H9 (cell line): Measurements from ENCODE around the gene AFAP1L1. TPM values are rescaled to one million over a fixed set of nuclear protein-coding genes. Genes with fewer than 3 reads are reported as not detected.

Source experiments
- DNase-seq: peaks from one replicate; pipeline ENCODE4 v3.0.0-alpha.2; 2017
- H2AFZ ChIP-seq: one replicate; pipeline ENCODE4 v1.6.1; 2013; ENCODE audit warnings: mild to moderate bottlenecking, low read length, control low read depth, moderate library complexity
- H2AK5ac ChIP-seq: 2 replicates; pipeline ENCODE4 v1.6.1; 2013; ENCODE audit warnings: low read length, control low read depth, mixed read lengths; ENCODE audit not compliant: insufficient read length
- H2BK120ac ChIP-seq: one replicate; pipeline ENCODE4 v1.6.1; 2013; ENCODE audit warnings: low read depth, mild to moderate bottlenecking, low read length, control low read depth, inconsistent platforms; ENCODE audit not compliant: poor library complexity, severe bottlenecking
- H2BK12ac ChIP-seq: 2 replicates; pipeline ENCODE4 v1.6.1; 2013; ENCODE audit warnings: low read length, control low read depth, mixed read lengths, low read depth; ENCODE audit not compliant: insufficient read length
- H2BK15ac ChIP-seq: 2 replicates; pipeline ENCODE4 v1.6.1; 2013; ENCODE audit warnings: low read depth, low read length, control low read depth
- H2BK20ac ChIP-seq: one replicate; pipeline ENCODE4 v1.6.1; 2013; ENCODE audit warnings: low read depth, mild to moderate bottlenecking, low read length, control low read depth, inconsistent platforms; ENCODE audit not compliant: poor library complexity, severe bottlenecking
- H2BK5ac ChIP-seq: 2 replicates; pipeline ENCODE4 v1.6.1; 2013; ENCODE audit warnings: low read length, control low read depth, mixed read lengths; ENCODE audit not compliant: insufficient read length
- H3K14ac ChIP-seq: 2 replicates; pipeline ENCODE4 v1.6.1; 2013; ENCODE audit warnings: low read length, control low read depth; ENCODE audit not compliant: insufficient read depth
- H3K18ac ChIP-seq: 2 replicates; pipeline ENCODE4 v1.6.1; 2013; ENCODE audit warnings: low read depth, mild to moderate bottlenecking, mixed read lengths, low read length, control low read depth; ENCODE audit not compliant: insufficient read length
- H3K23ac ChIP-seq: 2 replicates; pipeline ENCODE4 v1.6.1; 2013; ENCODE audit warnings: low read length, control low read depth, mixed read lengths, low read depth; ENCODE audit not compliant: insufficient read length
- H3K23me2 ChIP-seq: 2 replicates; pipeline ENCODE4 v1.6.1; 2013; ENCODE audit warnings: low read depth, mild to moderate bottlenecking, mixed read lengths, low read length, control low read depth; ENCODE audit not compliant: insufficient read length, poor library complexity, severe bottlenecking
- H3K27ac ChIP-seq: 2 replicates; pipeline ENCODE4 v1.5.1; 2013; ENCODE audit warnings: low read length, control low read depth, mixed read lengths, low read depth; ENCODE audit not compliant: insufficient read length
- H3K27me3 ChIP-seq: 2 replicates; pipeline ENCODE4 v1.6.1; 2013; ENCODE audit warnings: low read length, control low read depth, inconsistent platforms; ENCODE audit not compliant: insufficient read depth
- H3K4ac ChIP-seq: 2 replicates; pipeline ENCODE4 v1.6.1; 2013; ENCODE audit warnings: low read depth, mild to moderate bottlenecking, control low read depth, inconsistent platforms, low read length, moderate library complexity
- H3K4me1 ChIP-seq: 2 replicates; pipeline ENCODE4 v1.6.1; 2013; ENCODE audit warnings: low read length, control low read depth, inconsistent platforms; ENCODE audit not compliant: insufficient read depth
- H3K4me2 ChIP-seq: 2 replicates; pipeline ENCODE4 v1.6.1; 2013; ENCODE audit warnings: low read length, control low read depth, mixed read lengths; ENCODE audit not compliant: insufficient read length, insufficient read depth
- H3K56ac ChIP-seq: 2 replicates; pipeline ENCODE4 v1.6.1; 2013; ENCODE audit warnings: low read depth, mild to moderate bottlenecking, mixed read lengths, low read length, control low read depth; ENCODE audit not compliant: insufficient read length
- H3K79me1 ChIP-seq: 2 replicates; pipeline ENCODE4 v1.6.1; 2013; ENCODE audit warnings: low read depth, mild to moderate bottlenecking, moderate library complexity, low read length, control low read depth, inconsistent platforms; ENCODE audit not compliant: insufficient read depth, poor library complexity, severe bottlenecking
- H3K79me2 ChIP-seq: 2 replicates; pipeline ENCODE4 v1.6.1; 2013; ENCODE audit warnings: low read length, control low read depth, inconsistent platforms; ENCODE audit not compliant: insufficient read depth
- H3K9ac ChIP-seq: 2 replicates; pipeline ENCODE4 v1.6.1; 2013; ENCODE audit warnings: low read length, control low read depth, mixed read lengths; ENCODE audit not compliant: insufficient read length; ENCODE audit errors: extremely low read depth
- H3K9me3 ChIP-seq: one replicate; pipeline ENCODE4 v1.6.1; 2013; ENCODE audit warnings: low read depth, low read length, inconsistent platforms; ENCODE audit not compliant: control insufficient read depth
- H3T11ph ChIP-seq: one replicate; pipeline ENCODE4 v1.6.1; 2013; ENCODE audit warnings: mild to moderate bottlenecking, low read length, control low read depth, inconsistent platforms
- H4K20me1 ChIP-seq: one replicate; pipeline ENCODE4 v1.6.1; 2013; ENCODE audit not compliant: control insufficient read depth, insufficient read length, insufficient read depth
- H4K5ac ChIP-seq: 2 replicates; pipeline ENCODE4 v1.6.1; 2013; ENCODE audit warnings: low read depth, mild to moderate bottlenecking, mixed read lengths, low read length, control low read depth; ENCODE audit not compliant: insufficient read length
- H4K8ac ChIP-seq: replicated peaks from 2 replicates; pipeline ENCODE4 v1.6.1; 2013; ENCODE audit warnings: low read length, control low read depth, mixed read lengths, low read depth; ENCODE audit not compliant: insufficient read length
- H4K91ac ChIP-seq: 2 replicates; pipeline ENCODE4 v1.6.1; 2013; ENCODE audit warnings: low read depth, mild to moderate bottlenecking, moderate library complexity, mixed read lengths, low read length, control low read depth; ENCODE audit not compliant: insufficient read length
- H3K27ac Mint-ChIP-seq, 3 experiments: 2 replicates in 2 of 3; 3 replicates in 1 of 3; pipeline ENCODE4 v1.8.0; 2020 to 2021; ENCODE audit warnings: mixed read lengths in 3 of 3, mild to moderate bottlenecking in 1 of 3, moderate library complexity in 1 of 3
- H3K27me3 Mint-ChIP-seq: 2 replicates; pipeline ENCODE4 v1.8.0; 2021; ENCODE audit warnings: low read depth, mild to moderate bottlenecking, moderate library complexity, mixed read lengths
- H3K36me3 Mint-ChIP-seq, 3 experiments: 2 replicates in 2 of 3; 3 replicates in 1 of 3; pipeline ENCODE4 v1.8.0; 2020 to 2021; ENCODE audit warnings: low read depth in 3 of 3, mixed read lengths in 3 of 3; ENCODE audit not compliant: insufficient read depth in 1 of 3
- H3K4me1 Mint-ChIP-seq, 2 experiments: 2 replicates each; pipeline ENCODE4 v1.8.0; 2020; ENCODE audit warnings: mixed read lengths in 2 of 2
- H3K4me3 Mint-ChIP-seq, 2 experiments: 2 replicates in 1 of 2; 3 replicates in 1 of 2; pipeline ENCODE4 v1.8.0; 2020 to 2021; ENCODE audit warnings: mild to moderate bottlenecking in 2 of 2, mixed read lengths in 2 of 2, moderate library complexity in 1 of 2
- H3K9me3 Mint-ChIP-seq, 2 experiments: 2 replicates in 1 of 2; 3 replicates in 1 of 2; pipeline ENCODE4 v1.8.0; 2020; ENCODE audit warnings: mild to moderate bottlenecking in 2 of 2, mixed read lengths in 2 of 2, moderate library complexity in 1 of 2
- WGBS: extraction: QIAGEN DNeasy Blood & Tissue Kit; methylation state at CpG from one replicate; pipeline ENCODE4 v1.1.7; 2013; ENCODE audit warnings: missing lambda C conversion rate, low lambda C conversion rate, mixed read lengths; ENCODE audit not compliant: insufficient read length; ENCODE audit errors: extremely low coverage; 5-methylcytosine and 5-hydroxymethylcytosine counted together
- total RNA-seq: library from RNA; stranded (reverse); gene quantifications from 2 replicates; pipeline ENCODE4 v1.2.1, GENCODE V29; 2021
- TF ChIP-seq, protein P1 (sequence below): fragments of 200-600 bp; sonication (generic); conservative IDR thresholded peaks from 3 replicates; pipeline ENCODE4 v1.8.0; 2021; ENCODE audit warnings: antibody characterized with exemption, mild to moderate bottlenecking

Gene AFAP1L1
- total RNA-seq, 1 experiment from 2014 or later, result 1.8 TPM

DNA sequence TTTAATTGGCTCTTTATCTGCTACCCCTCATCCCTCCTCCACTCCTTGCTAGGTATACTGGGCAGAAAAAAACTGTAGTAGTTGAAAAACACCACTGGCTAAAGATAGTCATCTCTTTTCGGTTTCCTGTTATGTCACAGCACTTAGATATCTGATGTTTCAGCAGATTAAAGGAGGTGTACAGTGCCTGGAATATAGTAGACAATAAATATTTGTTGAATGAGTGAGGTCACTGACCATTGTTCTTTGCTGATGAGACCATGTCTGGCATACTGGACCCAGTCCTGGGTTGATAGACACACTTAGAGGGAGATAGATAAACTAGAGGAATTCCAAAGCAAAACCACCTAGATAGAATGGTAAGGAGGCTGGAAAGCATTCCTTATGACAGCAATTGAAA is 76.9 kb downstream of the AFAP1L1 start:
- no peak overlapping the region for H3K4ac ChIP-seq
- no peak overlapping the region for H2BK12ac ChIP-seq
- H2AK5ac ChIP-seq, result no peak overlapping the region
- Mint-ChIP-seq H3K4me1 (peaks cover 9 to 17% of the 10 kb centered on the region in 2 experiments), H3K27me3 (peaks cover 3% of the 10 kb centered on the region; the same call in 1 of the 2 replicates), H3K27ac (no peak overlapping the region), H3K36me3 (peaks cover 33 to 66% (median 63%) of the 10 kb centered on the region in 3 experiments; a peak in 6 of 7 replicates), H3K4me3 (no peak overlapping the region), H3K9me3 (no peaks in the 10 kb centered on the region)
- H2BK5ac ChIP-seq, result no peak overlapping the region
- no peaks in the 10 kb centered on the region for H3K4me1 ChIP-seq
- no peak overlapping the region for H2BK120ac ChIP-seq
- peaks cover 13% of the 10 kb centered on the region for H3K23me2 ChIP-seq
- no peak overlapping the region for H4K8ac ChIP-seq
- no peak overlapping the region for H3T11ph ChIP-seq
- H4K91ac ChIP-seq, result no peak overlapping the region
- WGBS, result no CpG with 5 or more reads among the region's 1 CpG
- no peaks in the 10 kb centered on the region for H3K27me3 ChIP-seq
- no peaks in the 10 kb centered on the region for H4K20me1 ChIP-seq
- H3K9ac ChIP-seq, result no peak overlapping the region
- no peak overlapping the region for H2BK20ac ChIP-seq
- H3K4me2 ChIP-seq, result no peak overlapping the region
- H3K23ac ChIP-seq, result no peak overlapping the region
- H3K56ac ChIP-seq, result no peak overlapping the region
- H3K27ac ChIP-seq, result no peak overlapping the region
- TF ChIP-seq, protein P1, sequence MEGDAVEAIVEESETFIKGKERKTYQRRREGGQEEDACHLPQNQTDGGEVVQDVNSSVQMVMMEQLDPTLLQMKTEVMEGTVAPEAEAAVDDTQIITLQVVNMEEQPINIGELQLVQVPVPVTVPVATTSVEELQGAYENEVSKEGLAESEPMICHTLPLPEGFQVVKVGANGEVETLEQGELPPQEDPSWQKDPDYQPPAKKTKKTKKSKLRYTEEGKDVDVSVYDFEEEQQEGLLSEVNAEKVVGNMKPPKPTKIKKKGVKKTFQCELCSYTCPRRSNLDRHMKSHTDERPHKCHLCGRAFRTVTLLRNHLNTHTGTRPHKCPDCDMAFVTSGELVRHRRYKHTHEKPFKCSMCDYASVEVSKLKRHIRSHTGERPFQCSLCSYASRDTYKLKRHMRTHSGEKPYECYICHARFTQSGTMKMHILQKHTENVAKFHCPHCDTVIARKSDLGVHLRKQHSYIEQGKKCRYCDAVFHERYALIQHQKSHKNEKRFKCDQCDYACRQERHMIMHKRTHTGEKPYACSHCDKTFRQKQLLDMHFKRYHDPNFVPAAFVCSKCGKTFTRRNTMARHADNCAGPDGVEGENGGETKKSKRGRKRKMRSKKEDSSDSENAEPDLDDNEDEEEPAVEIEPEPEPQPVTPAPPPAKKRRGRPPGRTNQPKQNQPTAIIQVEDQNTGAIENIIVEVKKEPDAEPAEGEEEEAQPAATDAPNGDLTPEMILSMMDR, result no peak
- H4K5ac ChIP-seq, result no peak overlapping the region
- H3K18ac ChIP-seq, result no peak overlapping the region
- no peak overlapping the region for H2BK15ac ChIP-seq
- H3K79me1 ChIP-seq, result peaks cover 4% of the 10 kb centered on the region
- no peak overlapping the region for H3K14ac ChIP-seq
- peaks cover 7% of the 10 kb centered on the region; the same call in 1 of the 2 replicates for H3K79me2 ChIP-seq
- H2AFZ ChIP-seq, result no peak overlapping the region
- H3K9me3 ChIP-seq, result no peaks in the 10 kb centered on the region
- DNase-seq, result no peak
